Glomerular endothelial cell (primary cell): ENCODE measurements around the gene ACP7. TPM values are rescaled to one million over a fixed set of nuclear protein-coding genes. Genes with fewer than 3 reads are reported as not detected.
"Not testable (repeated sequence)": the region's sequence is repeated elsewhere in the genome, so short reads cannot be mapped to it uniquely, and the experiment has no call there.

ENCODE experiments used
- DNase-seq: peaks from one replicate; pipeline ENCODE4 v3.0.0-alpha.2; 2011; ENCODE audit warnings: low read depth, low spot score; ENCODE audit errors: extremely low read depth
- total RNA-seq: library from RNA; depleted of rRNA; stranded (reverse); fragments of >200 nt; gene quantifications from 2 replicates; pipeline ENCODE4 v1.2.3, GENCODE V29; 2015

The ACP7 gene
- total RNA-seq, 1 donor from 2014 or later: not detected

GRCh38 chr19:39129116-39129515 is 44.9 kb downstream of the ACP7 start:
- DNase-seq: no peak

GRCh38 chr19:39130337-39131254 is 46.4 kb downstream of the ACP7 start:
- DNase-seq: no peak

- no peak for DNase-seq
These were observed 47.1 kb downstream of the ACP7 start for GRCh38 chr19:39131255-39131755.

GRCh38 chr19:39132344-39132969 is 48.3 kb downstream of the ACP7 start:
- no peak for DNase-seq

GRCh38 chr19:39133431-39134270 is 49.5 kb downstream of the ACP7 start:
- DNase-seq: no peak

- DNase-seq: no peak
These were observed 51.5 kb downstream of the ACP7 start for GRCh38 chr19:39135701-39136100.

GRCh38 chr19:39136225-39136940 is 52.2 kb downstream of the ACP7 start:
- no peak for DNase-seq

- DNase-seq: no peak
These were observed 53.0 kb downstream of the ACP7 start for GRCh38 chr19:39137131-39137530.

- no peak for DNase-seq
These were observed 54.3 kb downstream of the ACP7 start for GRCh38 chr19:39138221-39139211.

GRCh38 chr19:39139305-39139874 is 55.2 kb downstream of the ACP7 start:
- no peak for DNase-seq

GRCh38 chr19:39139971-39140453 is 55.8 kb downstream of the ACP7 start:
- no peak for DNase-seq

GRCh38 chr19:39140594-39140993 is 56.4 kb downstream of the ACP7 start:
- no peak for DNase-seq

- DNase-seq: no peak
These were observed 57.8 kb downstream of the ACP7 start for GRCh38 chr19:39141929-39142328.

- no peak for DNase-seq
These were observed 58.5 kb downstream of the ACP7 start for GRCh38 chr19:39142630-39143029.

- not testable (repeated sequence) for DNase-seq
These were observed 59.7 kb downstream of the ACP7 start for GRCh38 chr19:39143757-39144289.

- DNase-seq: peak; percentile 66
These were observed 60.3 kb downstream of the ACP7 start for GRCh38 chr19:39144290-39145071.

GRCh38 chr19:39145180-39145953 is 61.2 kb downstream of the ACP7 start:
- no peak for DNase-seq
